Epithelial cell of esophagus (primary cell): ENCODE results near the gene ULBP1.
"Not testable (repeated sequence)": the region's sequence is repeated elsewhere in the genome, so short reads cannot be mapped to it uniquely, and the experiment has no call there.

Experiments used
- DNase-seq: peaks from one replicate; pipeline ENCODE4 v3.0.0; 2010; ENCODE audit warnings: low read depth
- H3K4me3 ChIP-seq: 2 replicates; pipeline ENCODE4 v1.5.1; 2011; ENCODE audit warnings: mild to moderate bottlenecking, low read length, control low read depth
- TF ChIP-seq, protein P1 (sequence below): IDR thresholded peaks from 2 replicates; pipeline ENCODE4 v1.5.1; 2011; ENCODE audit warnings: low read depth, mild to moderate bottlenecking, low read length, control low read depth, inconsistent platforms; ENCODE audit not compliant: insufficient read depth; ENCODE audit errors: missing control alignments

ULBP1 gene

DNA sequence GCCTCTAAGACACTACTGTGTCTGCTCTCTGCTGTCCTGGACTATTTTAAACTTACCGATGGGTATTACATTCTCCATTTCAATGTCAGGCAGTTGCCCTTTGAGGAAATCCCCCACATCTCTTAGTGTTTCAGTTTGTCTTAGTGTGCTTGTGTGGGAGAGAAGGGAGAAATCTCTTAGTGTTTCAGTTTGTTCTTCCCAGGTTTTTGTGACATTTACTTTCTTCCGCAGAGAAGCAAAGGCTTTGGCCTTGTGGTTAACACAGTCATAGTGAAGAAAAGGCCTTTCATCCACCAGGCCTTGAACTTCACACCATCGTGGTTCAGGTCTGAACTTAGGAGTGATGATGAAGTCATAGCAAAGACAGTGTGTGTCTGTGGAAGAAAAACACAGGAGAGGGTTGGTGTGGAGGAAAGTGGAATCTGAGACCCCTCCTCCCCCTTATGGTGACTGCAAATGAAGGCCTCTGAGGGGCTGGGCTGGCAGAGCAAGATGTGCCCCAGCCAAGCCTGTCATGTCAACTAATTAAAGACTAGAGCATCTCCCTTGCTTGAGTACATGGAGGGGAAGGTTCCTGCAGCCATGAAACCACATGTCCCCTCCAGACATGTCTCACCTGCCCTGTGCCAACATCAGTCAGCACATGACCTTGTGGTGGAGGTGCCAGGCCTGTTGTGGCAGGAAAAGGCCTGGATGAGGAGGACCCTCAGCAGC lies 37.7 kb downstream of the ULBP1 start:
- DNase-seq = no peak
- no peak overlapping the region for H3K4me3 ChIP-seq
- TF ChIP-seq, protein P1, sequence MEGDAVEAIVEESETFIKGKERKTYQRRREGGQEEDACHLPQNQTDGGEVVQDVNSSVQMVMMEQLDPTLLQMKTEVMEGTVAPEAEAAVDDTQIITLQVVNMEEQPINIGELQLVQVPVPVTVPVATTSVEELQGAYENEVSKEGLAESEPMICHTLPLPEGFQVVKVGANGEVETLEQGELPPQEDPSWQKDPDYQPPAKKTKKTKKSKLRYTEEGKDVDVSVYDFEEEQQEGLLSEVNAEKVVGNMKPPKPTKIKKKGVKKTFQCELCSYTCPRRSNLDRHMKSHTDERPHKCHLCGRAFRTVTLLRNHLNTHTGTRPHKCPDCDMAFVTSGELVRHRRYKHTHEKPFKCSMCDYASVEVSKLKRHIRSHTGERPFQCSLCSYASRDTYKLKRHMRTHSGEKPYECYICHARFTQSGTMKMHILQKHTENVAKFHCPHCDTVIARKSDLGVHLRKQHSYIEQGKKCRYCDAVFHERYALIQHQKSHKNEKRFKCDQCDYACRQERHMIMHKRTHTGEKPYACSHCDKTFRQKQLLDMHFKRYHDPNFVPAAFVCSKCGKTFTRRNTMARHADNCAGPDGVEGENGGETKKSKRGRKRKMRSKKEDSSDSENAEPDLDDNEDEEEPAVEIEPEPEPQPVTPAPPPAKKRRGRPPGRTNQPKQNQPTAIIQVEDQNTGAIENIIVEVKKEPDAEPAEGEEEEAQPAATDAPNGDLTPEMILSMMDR = no peak

DNA sequence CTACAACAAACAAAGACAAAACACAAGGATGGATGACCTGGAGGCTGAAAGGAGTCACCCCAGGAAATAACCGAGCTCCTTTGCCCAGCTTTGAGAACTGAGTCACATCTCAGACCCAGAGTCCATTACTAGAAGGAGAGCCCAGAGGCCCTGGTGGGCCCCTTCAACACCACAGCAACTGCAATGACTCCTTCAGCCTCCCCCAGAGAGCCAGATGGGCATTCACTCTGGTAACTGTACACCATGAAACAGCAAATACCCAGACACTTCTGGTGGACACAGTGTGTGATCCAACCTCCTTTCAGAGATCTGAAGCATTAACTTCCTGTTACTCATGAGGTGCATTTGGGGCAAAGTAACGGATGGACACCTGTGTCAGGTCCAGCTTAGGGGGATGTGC lies 39.0 kb downstream of the ULBP1 start:
- TF ChIP-seq, protein P1 = no peak
- no peak overlapping the region for H3K4me3 ChIP-seq
- DNase-seq = no peak

GRCh38 chr6:150003599-150003998 lies 39.9 kb downstream of the ULBP1 start:
- H3K4me3 ChIP-seq, DNase-seq: not testable (repeated sequence)

DNA sequence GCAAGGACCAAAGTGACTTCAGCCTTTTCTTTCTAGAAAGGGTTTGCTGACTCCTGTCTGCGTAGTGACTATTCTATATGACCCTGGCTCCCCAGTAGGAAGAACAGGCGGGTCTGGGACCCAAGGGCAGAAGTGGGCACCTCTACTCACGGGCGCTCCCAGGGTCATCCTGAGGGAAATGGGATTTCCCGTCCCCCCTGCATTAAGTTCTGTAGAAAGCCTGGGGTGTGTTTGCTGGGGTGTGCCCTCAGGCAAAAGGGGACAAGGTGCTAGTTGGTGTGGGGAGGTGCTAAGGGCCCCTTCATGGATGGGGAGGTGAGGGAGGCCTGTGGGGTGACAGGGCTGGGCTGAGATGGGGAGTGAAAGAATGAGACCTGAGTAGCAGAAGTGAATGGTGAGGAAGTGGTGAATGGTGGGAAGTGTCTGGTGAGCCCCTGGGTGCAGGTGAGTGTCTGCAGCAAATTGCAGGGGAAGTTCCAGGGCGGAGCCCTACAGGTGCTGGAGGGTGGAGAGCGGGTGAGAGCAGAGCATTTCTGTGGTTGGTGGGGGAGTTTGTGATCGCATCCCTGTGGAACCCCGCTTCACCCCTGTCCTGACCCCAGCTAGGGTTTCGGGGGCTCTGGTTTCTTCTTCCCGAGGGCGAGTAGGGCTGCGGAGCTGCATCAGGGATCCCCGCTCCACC lies 40.5 kb downstream of the ULBP1 start:
- TF ChIP-seq, protein P1 = no peak
- H3K4me3 ChIP-seq = peak overlapping the region; percentile 60
- no peak for DNase-seq

DNA sequence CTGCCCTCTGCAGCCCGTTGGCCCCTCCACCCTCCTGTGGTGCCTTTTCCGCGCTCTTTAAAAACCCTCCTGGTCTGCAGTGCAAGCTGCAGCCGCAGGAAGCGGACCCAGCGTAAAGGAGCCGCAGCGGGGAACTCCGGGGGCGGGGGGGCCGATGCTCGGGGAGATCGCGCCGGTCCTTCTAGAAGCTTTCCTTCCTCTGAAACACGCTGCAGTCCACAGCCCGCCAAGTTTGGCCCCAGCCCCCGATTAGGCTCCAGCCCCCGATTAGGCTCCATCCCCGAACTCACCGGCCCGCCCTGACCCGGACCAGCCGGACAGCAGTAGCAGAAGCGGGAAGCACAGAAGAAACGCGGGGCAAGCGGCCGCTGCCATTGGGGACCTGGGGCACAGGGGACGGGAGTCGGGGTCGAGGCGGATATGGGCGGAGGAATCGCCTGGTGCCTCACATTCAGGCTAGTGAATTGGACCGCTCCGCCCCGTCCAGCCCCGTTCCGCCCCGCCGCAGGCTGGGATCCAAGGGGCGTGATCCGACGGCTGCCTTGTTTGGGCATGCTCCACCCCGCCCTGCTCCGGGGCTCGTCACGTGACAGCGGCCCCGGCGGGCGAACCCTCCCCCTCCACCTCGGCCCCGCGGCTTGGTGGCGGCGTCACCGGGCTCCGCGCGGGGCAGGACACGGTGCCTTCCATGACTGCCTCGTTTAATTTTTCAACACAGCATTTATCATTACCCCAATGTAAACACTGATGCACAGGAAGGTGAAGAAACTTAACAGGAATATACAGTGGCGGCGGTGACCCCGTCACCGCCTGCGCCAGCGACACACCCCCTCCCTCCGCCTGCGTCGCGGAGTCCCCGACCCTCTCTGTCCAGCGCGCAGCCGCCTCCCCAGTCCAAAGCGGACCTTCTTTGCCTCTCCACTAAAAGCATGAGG lies 41.3 kb downstream of the ULBP1 start:
- TF ChIP-seq, protein P1 = no peak
- peak; percentile 90 for DNase-seq

DNA sequence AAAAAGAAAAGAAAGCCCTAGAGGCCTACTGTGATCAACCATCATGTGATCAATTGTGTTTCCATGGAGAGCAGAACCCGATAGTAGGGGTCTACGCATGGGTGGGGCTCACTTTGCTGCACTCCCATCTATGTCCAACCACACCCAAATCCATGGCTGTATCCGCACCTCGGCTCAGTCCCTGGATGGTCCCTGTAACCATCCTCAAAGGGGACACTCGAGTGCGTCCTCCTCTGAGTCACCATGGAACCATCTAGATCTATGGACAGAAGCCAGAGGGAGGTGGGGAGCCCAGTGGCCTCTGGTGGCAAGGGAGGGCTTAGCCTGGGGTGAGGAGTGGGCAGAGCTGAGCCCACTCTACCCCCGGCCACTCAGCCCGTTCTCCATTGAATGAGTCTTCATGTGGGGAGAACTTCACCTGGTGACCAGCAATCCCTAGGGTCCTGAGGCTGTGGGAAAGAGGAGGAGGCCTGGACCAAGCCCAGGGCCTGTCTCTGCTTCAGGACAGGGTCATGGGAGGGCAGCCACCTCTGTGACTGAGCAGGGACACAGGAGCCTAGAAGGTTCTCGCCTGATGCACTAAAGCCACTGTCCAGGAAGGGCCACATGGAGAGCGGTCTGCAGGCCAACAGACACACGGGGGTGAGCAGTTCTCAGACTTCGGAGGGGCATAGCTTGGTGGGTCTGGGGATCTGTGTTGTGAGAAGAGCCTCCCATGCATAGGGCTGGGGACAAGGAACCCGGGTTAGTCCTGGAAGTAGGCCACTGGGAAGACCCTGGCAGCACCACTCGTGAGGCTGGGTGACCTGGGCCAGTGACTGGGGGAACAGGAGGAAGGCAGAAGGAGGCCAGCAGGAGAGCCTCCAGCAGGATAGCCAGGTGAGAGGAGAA lies 42.3 kb downstream of the ULBP1 start:
- H3K4me3 ChIP-seq = peak overlapping the region; percentile 60
- TF ChIP-seq, protein P1 = no peak
- no peak for DNase-seq

More for the DNA sequence above, 41.3 kb downstream of the ULBP1 start:
- H3K4me3 ChIP-seq = peak overlapping the region; percentile 60
